OCI-LY7 (cell line): ENCODE data around the gene FOXO6. TPM values are rescaled to one million over a fixed set of nuclear protein-coding genes. Genes with fewer than 3 reads are reported as not detected.

Source experiments
- BruUV-seq: library from RNA; stranded (reverse); fragments of 400-500 nt; replicated peaks from 2 replicates; lab custom pipeline; 2021; lab: Mats Ljungman, UMichigan
- CTCF ChIA-PET: fragments of 300-600 bp; sonication (Branson Sonifier 250); formaldehyde crosslinking; loops from one replicate; lab custom pipeline; 2022; ENCODE audit warnings: antibody characterized with exemption; ENCODE audit not compliant: unreplicated experiment; lab: Charles Lee
- POLR2A ChIA-PET: fragments of 300-600 bp; sonication (Branson Sonifier 250); formaldehyde crosslinking; loops from one replicate; lab custom pipeline; 2022; ENCODE audit warnings: antibody characterized with exemption; lab: Charles Lee
- DNase-seq: peaks from one replicate; pipeline ENCODE4 v3.0.0-alpha.2; 2015; ENCODE audit warnings: low spot score
- H2AFZ ChIP-seq: fragments of 200-600 bp; sonication (generic), shearing (Covaris generic); 2 replicates; pipeline ENCODE4 v1.6.1; 2014; ENCODE audit warnings: mild to moderate bottlenecking, antibody characterized with exemption, low read length, moderate library complexity
- H3K27ac ChIP-seq: fragments of 200-600 bp; sonication (generic); 2 replicates; pipeline ENCODE4 v1.5.1; 2014; ENCODE audit warnings: mixed run types, low read depth, mild to moderate bottlenecking, moderate library complexity, low read length, inconsistent platforms; ENCODE audit not compliant: poor library complexity, severe bottlenecking
- H3K36me3 ChIP-seq: fragments of 200-600 bp; sonication (generic); 2 replicates; pipeline ENCODE4 v1.6.1; 2014; ENCODE audit warnings: mild to moderate bottlenecking, antibody characterized with exemption, low read length, moderate library complexity, mixed read lengths; ENCODE audit not compliant: insufficient read depth
- H3K4me1 ChIP-seq: fragments of 200-600 bp; sonication (generic); 2 replicates; pipeline ENCODE4 v1.5.1; 2014; ENCODE audit warnings: mild to moderate bottlenecking, low read length; ENCODE audit not compliant: insufficient read depth, poor library complexity, severe bottlenecking
- H3K4me2 ChIP-seq: fragments of 200-600 bp; sonication (generic); 2 replicates; pipeline ENCODE4 v1.6.1; 2014; ENCODE audit warnings: mild to moderate bottlenecking, low read length
- H3K4me3 ChIP-seq: fragments of 200-600 bp; sonication (generic); 2 replicates; pipeline ENCODE4 v1.5.1; 2014; ENCODE audit warnings: mild to moderate bottlenecking, low read depth, low read length; ENCODE audit not compliant: poor library complexity, severe bottlenecking
- H3K79me2 ChIP-seq: fragments of 200-600 bp; sonication (generic); 2 replicates; pipeline ENCODE4 v1.6.1; 2016; ENCODE audit warnings: low read depth, mild to moderate bottlenecking, low read length, moderate library complexity, mixed read lengths; ENCODE audit not compliant: insufficient read depth
- H3K9me2 ChIP-seq: fragments of 200-600 bp; sonication (generic); 2 replicates; pipeline ENCODE4 v1.6.1; 2016; ENCODE audit warnings: mild to moderate bottlenecking, low read length, mixed read lengths; ENCODE audit not compliant: insufficient read depth
- H3K9me3 ChIP-seq: fragments of 200-600 bp; sonication (generic); 2 replicates; pipeline ENCODE4 v1.6.1; 2014; ENCODE audit warnings: mild to moderate bottlenecking, mixed run types, low read length, mixed read lengths
- H4K20me1 ChIP-seq: fragments of 200-600 bp; sonication (generic); 2 replicates; pipeline ENCODE4 v1.6.1; 2014; ENCODE audit warnings: mild to moderate bottlenecking, antibody characterized with exemption, low read length, moderate library complexity, mixed read lengths; ENCODE audit not compliant: insufficient read depth
- CTCF ChIP-seq: fragments of 200-600 bp; sonication (generic); conservative IDR thresholded peaks from 2 replicates; pipeline ENCODE4 v1.5.1; 2014; ENCODE audit warnings: mild to moderate bottlenecking, antibody characterized with exemption, low read length, moderate library complexity, mixed read lengths
- EZH2phosphoT487 ChIP-seq: fragments of 200-600 bp; sonication (generic); IDR thresholded peaks from 2 replicates; pipeline ENCODE4 v1.6.1; 2018; ENCODE audit warnings: low read depth, borderline replicate concordance, mild to moderate bottlenecking, mixed run types, antibody characterized with exemption, low read length, moderate library complexity, mixed read lengths
- intact Hi-C: fragments of 100-400 bp; cut with micrococcal nuclease; formaldehyde crosslinking; loops from one replicate; pipeline ENCODE4 v1.10.0; 2022; ENCODE audit not compliant: unreplicated experiment
- total RNA-seq, 2 experiments: library from RNA; depleted of rRNA in 1 of 2; stranded (reverse); fragments of >200 nt in 1 of 2; shearing (Covaris generic) in 1 of 2; gene quantifications; 2 replicates each; pipeline ENCODE4 v1.2.3, GENCODE V29; 2014 to 2022

The FOXO6 gene
- total RNA-seq, 2 experiments from 2014 or later, result not detected

GRCh38 chr1:41349361-41350054 is 11.7 kb upstream of the FOXO6 start:
- Histone ChIP-seq H3K27ac (no peak overlapping the region), H2AFZ (no peak overlapping the region), H3K36me3 (no peaks in the 10 kb centered on the region), H3K9me3 (no peaks in the 10 kb centered on the region), H3K4me3 (no peak overlapping the region), H4K20me1 (no peaks in the 10 kb centered on the region), H3K4me2 (no peak overlapping the region), H3K79me2 (no peaks in the 10 kb centered on the region), H3K4me1 (no peaks in the 10 kb centered on the region), H3K9me2 (no peaks in the 10 kb centered on the region)
- no peak for DNase-seq
- no TSS peak for BruUV-seq
- POLR2A ChIA-PET, result no interaction called here
- intact Hi-C loops, result no loop called here
- CTCF ChIA-PET, result no interaction called here
- TF ChIP-seq CTCF, result no peak
- TF ChIP-seq EZH2phosphoT487, result no peak

- no peaks in the 10 kb centered on the region for H3K36me3 ChIP-seq
- H3K4me3 ChIP-seq, result no peak overlapping the region
- H4K20me1 ChIP-seq, result no peaks in the 10 kb centered on the region
- no peak for TF ChIP-seq EZH2phosphoT487
- DNase-seq, result no peak
- H3K9me2 ChIP-seq, result no peaks in the 10 kb centered on the region
- ChIA-PET POLR2A (no interaction called here), CTCF (no interaction called here)
- no peaks in the 10 kb centered on the region for H3K79me2 ChIP-seq
- intact Hi-C loops, result no loop called here
- no peak overlapping the region for H2AFZ ChIP-seq
- no peaks in the 10 kb centered on the region for H3K4me1 ChIP-seq
- H3K9me3 ChIP-seq, result no peaks in the 10 kb centered on the region
- BruUV-seq, result no TSS peak
- H3K27ac ChIP-seq, result no peak overlapping the region
- H3K4me2 ChIP-seq, result no peak overlapping the region
Measured at GRCh38 chr1:41350055-41350378, 11.2 kb upstream of the FOXO6 start.

- no peak overlapping the region for H2AFZ ChIP-seq
- H3K4me3 ChIP-seq, result no peak overlapping the region
- H3K4me2 ChIP-seq, result no peak overlapping the region
- no TSS peak for BruUV-seq
- no peaks in the 10 kb centered on the region for H3K4me1 ChIP-seq
- intact Hi-C loops, result no loop called here
- H3K27ac ChIP-seq, result no peak overlapping the region
- POLR2A ChIA-PET, result interaction anchor here (0.7 kb wide), 2 partner anchors 24 to 95 kb away, joined by 3 to 4 read pairs; no protein-coding TSS in a partner anchor
- TF ChIP-seq CTCF, result no peak
- TF ChIP-seq EZH2phosphoT487, result no peak
- no peaks in the 10 kb centered on the region for H4K20me1 ChIP-seq
- no peaks in the 10 kb centered on the region for H3K9me2 ChIP-seq
- no peaks in the 10 kb centered on the region for H3K36me3 ChIP-seq
- DNase-seq, result no peak
- CTCF ChIA-PET, result no interaction called here
- no peaks in the 10 kb centered on the region for H3K9me3 ChIP-seq
- no peaks in the 10 kb centered on the region for H3K79me2 ChIP-seq
Measured at GRCh38 chr1:41351262-41352151, 9.7 kb upstream of the FOXO6 start.
